Medulla oblongata (tissue), 1 donor: Measurements from ENCODE around the gene TEK.
"Not testable (repeated sequence)": the region's sequence is repeated elsewhere in the genome, so short reads cannot be mapped to it uniquely, and the experiment has no call there.

ENCODE experiments used
- DNase-seq: peaks from one replicate; pipeline ENCODE4 v3.0.0-alpha.2; 2015; ENCODE audit errors: extremely low spot score

The TEK gene

DNA sequence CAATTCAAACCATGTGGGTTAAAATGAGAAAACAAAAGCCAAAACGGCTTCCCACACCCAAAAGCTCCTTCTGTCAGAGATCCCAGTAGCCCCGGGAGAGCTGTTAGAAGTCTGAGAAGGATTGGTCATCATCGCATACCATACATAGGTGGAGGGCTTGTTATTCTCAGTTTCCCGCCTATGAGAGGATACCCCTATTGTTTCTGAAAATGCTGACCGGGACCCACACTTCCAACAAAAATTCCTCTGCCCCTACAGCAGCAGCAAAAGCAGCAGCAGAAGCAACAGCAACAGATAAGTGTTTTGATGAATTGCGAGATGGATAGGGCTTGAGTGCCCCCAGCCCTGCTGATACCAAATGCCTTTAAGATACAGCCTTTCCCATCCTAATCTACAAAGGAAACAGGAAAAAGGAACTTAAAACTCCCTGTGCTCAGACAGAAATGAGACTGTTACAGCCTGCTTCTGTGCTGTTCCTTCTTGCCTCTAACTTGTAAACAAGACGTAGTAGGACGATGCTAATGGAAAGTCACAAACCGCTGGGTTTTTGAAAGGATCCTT lies at the start of gene TEK:
TSS of gene TEK (plus strand) at position 245 of the 561 bp plus-strand sequence. CDS start 366 bp downstream, outside the sequence.
- DNase-seq = peak; percentile 5

DNA sequence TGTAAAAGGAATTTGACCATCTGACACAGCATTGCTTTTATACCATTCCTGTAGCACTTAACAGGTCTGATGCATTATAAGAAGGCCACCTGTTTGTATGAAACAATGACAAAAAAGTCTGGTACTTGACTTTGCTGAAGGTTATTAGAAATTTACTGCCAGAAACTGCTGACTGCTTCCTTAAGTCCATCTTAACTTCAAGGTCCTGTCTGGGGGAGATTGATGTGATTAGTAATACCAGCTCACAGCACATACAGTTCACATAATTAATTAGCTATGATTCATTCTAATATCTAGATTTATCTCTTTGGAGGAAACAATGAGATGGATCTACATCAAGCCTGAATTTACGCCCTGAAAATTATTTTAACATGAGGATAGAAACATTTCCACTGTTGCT lies 49.6 kb upstream of the TEK start:
- DNase-seq = no peak

- no peak for DNase-seq
These were observed 49.1 kb upstream of the TEK start for GRCh38 chr9:27059907-27060306.

DNA sequence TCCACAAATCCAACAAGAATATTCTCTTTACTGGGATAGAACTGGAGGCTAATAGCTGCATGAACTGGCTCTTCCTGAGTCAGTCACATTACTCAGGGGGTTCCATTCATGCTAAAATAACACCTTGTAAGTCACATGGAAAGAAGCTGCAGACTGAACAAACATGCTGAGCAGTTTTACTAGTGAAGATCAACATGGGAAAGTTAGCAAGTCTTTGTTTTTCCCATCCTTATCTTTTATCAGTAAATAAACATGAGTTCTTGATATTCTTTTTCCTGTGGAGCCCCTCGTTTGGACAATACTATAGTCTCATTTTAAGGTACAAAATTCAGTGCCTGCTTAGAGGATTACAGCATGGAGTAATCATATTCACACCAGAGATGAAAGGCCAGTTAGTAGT lies 43.7 kb upstream of the TEK start:
- no peak for DNase-seq

- no peak for DNase-seq
These were observed 34.9 kb upstream of the TEK start for GRCh38 chr9:27073841-27074728.

GRCh38 chr9:27078685-27079084 lies 30.3 kb upstream of the TEK start:
- no peak for DNase-seq

- no peak for DNase-seq
These were observed 23.6 kb upstream of the TEK start for GRCh38 chr9:27085456-27085855.

DNA sequence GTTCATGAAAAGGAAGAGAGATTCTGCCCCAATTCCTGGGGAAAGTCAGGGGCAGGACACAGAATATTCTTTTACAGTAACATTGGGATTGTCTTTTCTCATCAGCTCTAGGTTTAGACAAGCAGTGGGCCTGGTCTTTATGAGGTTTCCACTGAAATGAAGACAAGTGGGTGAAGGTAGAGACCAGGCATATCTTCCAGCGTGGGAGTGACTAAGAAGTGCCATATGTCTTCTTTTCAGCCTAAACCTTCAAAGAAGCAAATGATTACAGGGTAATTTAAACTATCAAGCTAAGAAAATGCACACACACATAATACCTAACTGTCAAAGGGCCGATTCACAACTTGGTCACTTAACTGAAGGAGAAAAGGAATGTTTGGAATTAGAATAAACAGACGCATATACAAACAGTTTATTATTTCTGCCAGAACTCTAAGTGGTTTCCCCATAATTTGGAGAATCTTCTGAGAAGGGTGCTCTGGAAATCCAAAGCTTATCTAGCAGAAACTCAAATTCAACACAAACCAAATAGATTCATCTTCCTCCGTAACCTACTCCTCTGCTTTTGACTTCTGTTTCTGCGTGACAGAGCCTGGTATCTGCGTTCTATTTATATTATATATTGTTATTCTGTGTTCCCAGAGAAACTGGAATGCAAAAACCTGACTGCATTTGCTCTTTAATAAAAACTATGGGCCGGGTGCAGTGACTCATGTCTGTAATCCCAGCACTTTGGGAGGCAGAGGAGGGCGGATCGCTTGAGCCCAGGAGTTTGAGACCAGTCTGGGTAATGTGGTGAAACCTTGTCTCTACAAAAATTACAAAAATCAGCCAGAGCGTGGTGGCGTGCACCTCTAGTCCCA lies 22.0 kb upstream of the TEK start:
- no peak for DNase-seq

DNA sequence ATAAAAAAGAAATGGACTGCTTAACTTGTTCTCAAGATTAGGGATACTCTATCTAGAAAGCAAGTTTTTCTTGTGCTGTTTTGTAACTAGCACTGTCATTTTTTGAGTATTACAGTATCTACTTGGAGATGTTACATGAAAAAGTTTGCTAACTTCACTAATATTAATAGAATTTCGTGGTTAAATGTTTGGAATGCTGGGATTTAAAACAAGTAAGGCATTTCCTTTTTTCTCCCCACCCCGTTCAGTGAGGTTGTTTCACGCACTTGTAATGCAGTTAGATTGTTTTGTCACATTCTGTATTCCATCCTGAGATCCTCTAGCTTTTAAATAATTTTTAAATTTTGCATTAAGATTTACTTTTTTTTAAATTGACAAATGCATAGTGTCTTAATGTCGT lies 20.0 kb upstream of the TEK start:
- DNase-seq = no peak

- DNase-seq = no peak
These were observed 19.3 kb upstream of the TEK start for GRCh38 chr9:27089706-27090105.

GRCh38 chr9:27090231-27090630 lies 18.8 kb upstream of the TEK start:
- DNase-seq = no peak

GRCh38 chr9:27090711-27091110 lies 18.3 kb upstream of the TEK start:
- no peak for DNase-seq

DNA sequence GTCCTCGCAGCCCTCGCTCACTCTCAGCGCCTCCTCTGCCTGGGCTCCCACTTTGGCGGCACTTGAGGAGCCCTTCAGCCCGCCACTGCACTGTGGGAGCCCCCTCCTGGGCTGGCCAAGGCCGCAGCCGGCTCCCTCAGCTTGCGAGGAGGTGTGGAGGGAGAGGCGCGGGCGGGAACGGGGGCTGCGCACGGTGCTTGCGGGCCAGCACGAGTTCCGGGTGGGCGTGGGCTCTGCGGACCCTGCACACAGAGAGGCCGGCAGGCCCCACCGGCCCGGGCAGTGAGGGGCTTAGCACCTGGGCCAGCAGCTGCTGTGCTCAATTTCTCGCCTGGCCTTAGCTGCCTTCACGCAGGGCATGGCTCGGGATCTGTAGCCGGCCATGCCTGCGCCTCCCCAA lies 16.5 kb upstream of the TEK start:
- DNase-seq = not testable (repeated sequence)

DNA sequence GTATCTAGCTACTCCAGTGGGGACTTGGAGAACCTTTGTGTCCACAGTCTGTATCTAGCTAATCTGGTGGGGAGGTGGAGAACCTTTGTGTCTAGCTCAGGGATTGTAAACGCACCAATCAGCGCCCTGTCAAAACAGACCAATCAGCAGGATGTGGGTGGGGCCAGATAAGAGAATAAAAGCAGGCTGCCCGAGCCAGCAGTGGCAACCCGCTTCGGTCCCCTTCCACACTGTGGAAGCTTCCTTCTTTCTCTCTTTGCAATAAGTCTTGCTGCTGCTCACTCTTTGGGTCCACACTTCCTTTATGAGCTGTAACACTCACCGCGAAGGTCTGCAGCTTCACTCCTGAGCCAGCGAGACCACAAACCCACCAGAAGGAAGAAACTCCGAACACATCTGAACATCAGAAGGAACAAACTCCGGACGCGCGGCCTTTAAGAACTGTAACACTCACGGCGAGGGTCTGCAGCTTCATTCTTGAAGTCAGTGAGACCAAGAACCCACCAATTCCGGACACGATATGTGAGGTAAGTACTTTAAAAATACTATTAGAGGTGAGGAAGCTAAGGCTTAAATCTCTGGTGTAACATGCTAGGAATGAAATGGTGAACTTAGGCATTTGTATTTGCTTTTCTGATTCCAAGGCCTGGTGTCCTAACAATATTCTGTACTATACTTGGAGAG lies 15.5 kb upstream of the TEK start:
- not testable (repeated sequence) for DNase-seq

DNA sequence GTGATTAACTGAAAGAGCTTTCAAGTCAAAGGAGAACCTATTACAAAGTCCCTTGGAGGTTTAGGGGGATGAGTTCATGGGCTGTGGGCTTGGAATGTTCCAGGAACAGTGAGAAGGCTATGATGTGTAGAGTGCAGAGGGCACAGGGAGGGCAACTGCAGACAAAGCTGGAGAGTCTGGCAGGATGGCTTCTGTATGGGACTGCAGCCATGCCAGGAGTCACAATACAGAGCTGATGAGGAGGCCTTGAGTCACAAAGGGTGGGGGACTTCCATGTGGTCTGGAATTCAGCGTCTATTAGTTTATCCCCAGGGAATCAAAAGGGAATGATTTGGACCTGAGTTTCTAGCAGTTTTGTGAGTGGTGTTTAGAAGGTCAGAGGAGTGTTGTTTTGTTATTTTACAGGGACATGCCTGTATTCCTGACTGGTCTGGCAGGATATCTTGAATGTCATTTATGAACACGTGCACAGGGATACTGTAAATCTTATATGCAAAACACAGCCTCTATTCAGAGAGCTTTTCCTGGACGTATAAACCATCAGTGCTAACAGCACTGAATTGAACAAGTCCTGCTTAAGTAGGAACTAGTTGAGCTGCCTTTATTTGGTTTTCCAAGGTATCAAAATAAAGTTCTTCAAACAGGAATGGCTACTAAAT lies 14.3 kb upstream of the TEK start:
- no peak for DNase-seq

GRCh38 chr9:27107241-27107640 lies 1.8 kb upstream of the TEK start:
- no peak for DNase-seq

- DNase-seq = no peak
These were observed 596 bp downstream of the TEK start for GRCh38 chr9:27109621-27110020.

GRCh38 chr9:27110181-27110580 lies 1.2 kb downstream of the TEK start:
- no peak for DNase-seq

- no peak for DNase-seq
These were observed 3.2 kb downstream of the TEK start for GRCh38 chr9:27112235-27112634.

DNA sequence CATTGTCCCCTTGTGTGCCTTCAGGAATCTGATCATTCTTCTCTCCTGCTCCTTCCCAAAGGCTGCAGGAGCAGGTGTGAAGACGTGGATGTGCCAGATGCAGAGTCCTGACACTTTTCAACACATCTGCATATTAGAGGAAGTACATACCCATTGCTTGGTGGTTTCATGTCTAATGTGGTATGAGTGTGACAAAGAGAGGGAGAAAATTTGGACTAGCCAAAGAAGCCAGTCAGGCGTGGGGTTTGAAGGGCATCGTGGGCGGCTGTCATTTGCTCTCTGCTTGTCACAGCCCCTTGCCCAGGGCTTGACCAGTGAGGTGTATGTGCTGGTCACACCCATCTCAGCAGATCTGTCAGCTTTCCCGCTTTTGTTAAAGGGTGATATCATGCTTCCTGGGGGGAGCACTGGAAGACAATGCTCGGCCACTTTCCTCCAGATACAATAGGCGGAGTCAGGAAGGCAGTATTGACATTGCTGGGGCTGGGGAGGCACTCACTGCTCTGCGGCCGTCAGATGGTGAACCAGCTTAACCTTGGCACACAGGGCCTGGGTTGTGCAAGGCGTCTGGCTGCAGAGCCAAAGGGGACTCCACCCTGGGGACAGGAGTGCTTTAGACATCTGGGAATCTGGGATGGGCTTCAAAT lies 8.6 kb downstream of the TEK start:
- DNase-seq = no peak

DNA sequence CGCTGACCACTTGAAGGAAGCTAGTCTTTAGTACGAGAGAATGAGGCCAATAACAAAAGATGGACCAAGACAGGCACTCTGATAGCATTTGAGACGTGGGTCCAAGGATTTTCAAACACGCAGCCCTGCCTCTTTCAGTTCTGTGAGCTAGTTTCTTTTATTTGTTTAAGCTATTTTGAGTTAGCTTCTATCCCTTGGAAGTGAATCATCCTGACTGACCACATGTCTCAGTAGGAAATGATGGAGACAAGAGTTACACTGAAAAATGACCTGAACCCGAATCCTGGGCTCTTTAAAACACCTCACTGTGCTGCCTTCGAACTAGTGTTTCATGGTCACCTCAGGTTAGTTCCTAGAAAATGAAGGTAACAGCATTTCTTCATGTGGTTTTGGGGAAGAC lies 9.9 kb downstream of the TEK start:
- no peak for DNase-seq
